22Rv1 (cell line): ENCODE measurements around the gene ECE2.

Experiments used
- ZFX ChIP-seq: fragments of 450-650 bp; IDR thresholded peaks from 2 replicates; pipeline ENCODE4 v1.6.1; 2017; ENCODE audit warnings: antibody characterized with exemption, borderline replicate concordance
- TF ChIP-seq, protein P1 (sequence below): fragments of 450-650 bp; IDR thresholded peaks from 2 replicates; pipeline ENCODE4 v1.5.1; 2017; ENCODE audit warnings: mild to moderate bottlenecking

DNA sequence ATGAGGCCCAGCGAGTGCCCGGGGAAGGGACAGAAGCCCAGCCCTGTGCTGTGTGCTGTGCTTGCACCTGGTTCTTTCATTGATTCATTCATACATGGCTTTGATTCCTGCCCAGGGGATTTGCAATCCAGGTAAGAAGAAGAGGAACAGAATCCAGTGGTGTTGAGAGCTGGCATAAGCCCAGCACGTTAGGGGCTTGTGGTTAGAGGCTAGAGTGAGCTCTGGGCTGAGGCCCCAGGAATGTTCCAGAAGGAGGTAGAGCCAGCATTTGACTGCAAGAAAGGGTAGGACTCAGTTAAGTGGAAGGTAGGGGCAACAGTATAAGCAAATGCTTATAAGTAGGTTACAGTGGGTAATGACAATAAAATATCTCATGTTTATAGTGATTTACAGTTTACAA is 44.2 kb upstream of the ECE2 start:
- TF ChIP-seq, protein P1, sequence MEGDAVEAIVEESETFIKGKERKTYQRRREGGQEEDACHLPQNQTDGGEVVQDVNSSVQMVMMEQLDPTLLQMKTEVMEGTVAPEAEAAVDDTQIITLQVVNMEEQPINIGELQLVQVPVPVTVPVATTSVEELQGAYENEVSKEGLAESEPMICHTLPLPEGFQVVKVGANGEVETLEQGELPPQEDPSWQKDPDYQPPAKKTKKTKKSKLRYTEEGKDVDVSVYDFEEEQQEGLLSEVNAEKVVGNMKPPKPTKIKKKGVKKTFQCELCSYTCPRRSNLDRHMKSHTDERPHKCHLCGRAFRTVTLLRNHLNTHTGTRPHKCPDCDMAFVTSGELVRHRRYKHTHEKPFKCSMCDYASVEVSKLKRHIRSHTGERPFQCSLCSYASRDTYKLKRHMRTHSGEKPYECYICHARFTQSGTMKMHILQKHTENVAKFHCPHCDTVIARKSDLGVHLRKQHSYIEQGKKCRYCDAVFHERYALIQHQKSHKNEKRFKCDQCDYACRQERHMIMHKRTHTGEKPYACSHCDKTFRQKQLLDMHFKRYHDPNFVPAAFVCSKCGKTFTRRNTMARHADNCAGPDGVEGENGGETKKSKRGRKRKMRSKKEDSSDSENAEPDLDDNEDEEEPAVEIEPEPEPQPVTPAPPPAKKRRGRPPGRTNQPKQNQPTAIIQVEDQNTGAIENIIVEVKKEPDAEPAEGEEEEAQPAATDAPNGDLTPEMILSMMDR = no peak
- no peak for TF ChIP-seq ZFX
